ENCODE results near the gene ARHGAP15.

The ARHGAP15 gene

GRCh38 chr2:143231254-143231645 is 102.0 kb downstream of the ARHGAP15 start:
- no peak overlapping the region for H3K4me3 ChIP-seq (ENCODE audit: control insufficient read depth, low read depth, low read length)
- DNase-seq (ENCODE audit: low read depth), result no peak
- TF ChIP-seq CTCF (IDR thresholded peaks at IDR 0.05; ENCODE audit: control insufficient read depth, insufficient read depth, low read depth, low read length, missing control alignments), result no peak

GRCh38 chr2:143237146-143237777 is 108.0 kb downstream of the ARHGAP15 start:
- H3K4me3 ChIP-seq (ENCODE audit: control insufficient read depth, low read depth, low read length), result no peak overlapping the region
- TF ChIP-seq CTCF (IDR thresholded peaks at IDR 0.05; ENCODE audit: control insufficient read depth, insufficient read depth, low read depth, low read length, missing control alignments), result no peak
- DNase-seq (ENCODE audit: low read depth), result no peak

GRCh38 chr2:143241403-143242088 is 112.3 kb downstream of the ARHGAP15 start:
- no peak for TF ChIP-seq CTCF (IDR thresholded peaks at IDR 0.05; ENCODE audit: control insufficient read depth, insufficient read depth, low read depth, low read length, missing control alignments)
- H3K4me3 ChIP-seq (ENCODE audit: control insufficient read depth, low read depth, low read length), result no peak overlapping the region
- no peak for DNase-seq (ENCODE audit: low read depth)

- no peak for TF ChIP-seq CTCF (IDR thresholded peaks at IDR 0.05; ENCODE audit: control insufficient read depth, insufficient read depth, low read depth, low read length, missing control alignments)
- DNase-seq (ENCODE audit: low read depth), result no peak
- H3K4me3 ChIP-seq (ENCODE audit: control insufficient read depth, low read depth, low read length), result no peak overlapping the region
Measured at GRCh38 chr2:143246246-143246645, 117.0 kb downstream of the ARHGAP15 start.

GRCh38 chr2:143246815-143247744 is 117.9 kb downstream of the ARHGAP15 start:
- H3K4me3 ChIP-seq (ENCODE audit: control insufficient read depth, low read depth, low read length), result no peak overlapping the region
- no peak for TF ChIP-seq CTCF (IDR thresholded peaks at IDR 0.05; ENCODE audit: control insufficient read depth, insufficient read depth, low read depth, low read length, missing control alignments)
- no peak for DNase-seq (ENCODE audit: low read depth)

GRCh38 chr2:143248631-143249030 is 119.4 kb downstream of the ARHGAP15 start:
- no peak for DNase-seq (ENCODE audit: low read depth)
- no peak overlapping the region for H3K4me3 ChIP-seq (ENCODE audit: control insufficient read depth, low read depth, low read length)
- no peak for TF ChIP-seq CTCF (IDR thresholded peaks at IDR 0.05; ENCODE audit: control insufficient read depth, insufficient read depth, low read depth, low read length, missing control alignments)

Measured in AG09309 (cell line).